AG08396 (cell line): ENCODE measurements around the gene ADGRL1.
"Not testable (repeated sequence)": the region's sequence is repeated elsewhere in the genome, so short reads cannot be mapped to it uniquely, and the experiment has no call there.

Source experiments
- DNase-seq: peaks from one replicate; pipeline ENCODE4 v3.0.0; 2012; ENCODE audit warnings: low spot score, mixed read lengths

The ADGRL1 gene

DNA sequence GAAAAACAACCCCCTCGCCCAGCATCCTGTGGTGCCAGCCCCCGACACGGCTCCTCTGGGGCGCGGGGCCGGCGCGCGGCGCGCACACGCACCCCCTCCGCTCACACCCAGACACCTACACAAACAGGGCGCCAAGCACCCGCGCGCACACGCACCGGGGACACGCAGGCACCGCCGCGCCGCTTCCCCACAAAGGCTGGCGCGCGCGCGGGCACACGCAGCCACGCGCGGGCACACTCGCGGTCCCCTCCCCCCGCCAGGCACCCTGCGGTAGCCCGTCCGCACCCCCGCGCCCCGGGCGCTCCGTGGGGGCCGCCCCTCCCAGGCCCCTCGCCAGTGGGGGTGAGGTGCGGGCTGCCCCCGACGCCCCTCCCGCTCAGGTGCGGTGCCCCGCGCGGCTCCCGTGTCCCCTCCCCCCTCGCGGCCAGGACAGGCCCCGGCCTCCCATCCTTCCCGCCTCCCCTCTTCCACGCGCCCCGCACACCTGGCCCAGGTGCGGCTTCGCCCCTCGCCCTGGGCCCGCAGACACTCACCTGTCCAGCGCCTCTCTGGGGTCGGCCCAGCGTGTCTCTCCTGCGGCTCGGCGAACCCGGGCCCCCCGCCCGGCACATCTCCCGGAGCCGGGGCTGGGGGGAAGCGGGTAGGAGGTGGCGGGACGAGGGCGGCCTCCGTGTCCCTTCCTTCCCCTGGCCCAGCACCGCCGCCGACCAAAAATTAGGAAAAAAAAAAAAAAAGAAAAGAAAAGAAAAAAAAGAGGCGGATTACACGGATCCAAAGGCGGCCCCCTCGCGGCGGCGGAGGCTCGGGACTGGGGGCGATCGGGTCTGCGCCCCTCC is at the start of gene ADGRL1:
Gene ADGRL1, minus strand, starts transcription at position 718 of the 836 bp plus-strand sequence. CDS start 22,567 bp downstream, outside the sequence.
- DNase-seq: not testable (repeated sequence)

DNA sequence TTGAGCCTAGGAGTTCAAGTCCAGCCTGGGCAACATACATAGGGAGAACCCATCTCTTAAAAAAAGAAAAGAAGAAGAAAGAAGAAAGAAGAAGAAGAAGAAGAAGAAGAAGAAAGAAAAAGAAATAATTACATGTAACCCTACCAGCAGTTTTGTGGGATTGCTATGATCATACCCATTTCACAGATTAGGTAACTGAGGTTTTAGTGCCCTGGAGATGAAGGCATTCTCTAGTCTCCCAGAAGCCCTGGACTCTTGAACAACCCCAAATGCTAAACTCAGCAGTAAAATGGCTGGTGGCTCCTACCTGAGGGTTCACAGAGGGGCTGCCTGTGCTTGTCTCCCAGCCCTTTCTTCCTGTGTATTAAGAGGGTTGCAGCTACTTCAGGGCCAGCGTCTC is 49.3 kb upstream of the ADGRL1 start:
- DNase-seq: not testable (repeated sequence)

DNA sequence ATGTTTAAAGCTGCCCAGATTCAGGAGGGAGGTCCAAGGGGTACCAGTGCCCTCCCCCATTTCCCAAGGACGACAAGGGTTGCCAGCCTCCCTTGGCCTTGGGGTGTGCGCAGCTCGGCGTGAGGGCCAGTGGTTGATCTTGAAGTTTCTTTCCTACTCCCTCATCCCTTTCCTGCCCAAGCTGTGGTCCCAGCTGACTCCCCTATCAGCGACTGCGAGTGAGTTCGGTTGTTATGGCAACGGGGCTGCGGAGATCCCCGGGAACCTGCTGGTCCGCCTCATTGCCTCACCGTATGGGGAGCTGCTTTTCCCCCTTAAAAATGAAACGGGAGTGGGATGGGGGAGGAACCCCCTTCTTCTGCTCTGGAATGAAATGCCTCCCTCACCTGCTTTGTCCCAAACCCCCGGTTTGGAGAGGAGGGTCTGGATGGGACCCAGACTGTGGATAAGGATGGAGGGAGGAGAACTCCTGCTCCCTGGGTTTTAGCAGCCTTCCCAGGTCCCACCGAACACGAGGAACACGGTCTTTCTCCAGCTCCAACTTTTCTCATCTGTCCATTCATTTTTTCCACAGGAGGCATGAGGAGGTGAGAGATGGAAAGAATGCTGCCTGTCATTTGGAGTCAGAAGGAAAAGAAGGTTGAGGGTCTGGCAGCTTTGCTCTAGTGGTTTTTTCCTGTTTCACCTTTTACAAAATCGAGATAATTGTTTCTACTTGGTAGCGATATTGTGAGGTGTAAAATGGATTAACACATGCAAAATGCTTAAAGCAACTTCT is 48.0 kb upstream of the ADGRL1 start:
- DNase-seq: not testable (repeated sequence)

DNA sequence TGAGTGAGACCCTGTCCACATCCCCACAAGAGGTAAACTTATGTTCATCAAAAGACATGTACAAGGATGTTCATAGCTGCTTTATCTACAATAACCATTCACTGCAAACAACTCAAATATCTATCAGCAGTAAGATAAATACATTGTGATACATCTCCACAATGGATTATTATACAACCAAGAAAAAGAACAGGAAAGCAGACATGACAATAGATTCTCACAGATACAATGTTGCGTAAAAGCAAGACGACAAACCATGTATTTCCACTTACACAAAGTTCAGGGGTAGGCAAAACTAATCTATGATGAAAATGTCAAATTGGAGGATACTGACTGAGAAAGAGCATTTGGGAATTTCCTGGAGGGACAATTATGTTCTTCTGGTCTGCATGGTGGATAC is 46.2 kb upstream of the ADGRL1 start:
- DNase-seq: not testable (repeated sequence)

DNA sequence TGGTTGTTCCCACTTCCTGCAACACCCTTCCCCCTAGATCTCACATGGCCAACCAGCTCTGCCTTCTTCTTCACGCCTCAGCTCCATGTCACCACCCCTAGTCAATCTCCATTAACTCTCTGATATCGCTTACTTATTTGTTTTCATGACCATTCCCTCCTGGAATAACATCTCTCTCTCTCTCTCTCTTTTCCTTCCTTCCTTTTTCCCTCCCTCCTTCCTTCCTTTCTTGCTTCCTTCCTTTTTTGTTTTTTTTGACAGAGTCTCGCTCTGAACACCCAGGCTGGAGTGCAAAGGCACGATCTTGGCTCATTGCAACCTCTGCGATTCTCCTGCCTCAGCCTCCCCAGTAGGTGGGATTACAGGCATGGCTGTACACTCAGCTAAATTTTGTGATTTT is 44.9 kb upstream of the ADGRL1 start:
- DNase-seq: no peak

DNA sequence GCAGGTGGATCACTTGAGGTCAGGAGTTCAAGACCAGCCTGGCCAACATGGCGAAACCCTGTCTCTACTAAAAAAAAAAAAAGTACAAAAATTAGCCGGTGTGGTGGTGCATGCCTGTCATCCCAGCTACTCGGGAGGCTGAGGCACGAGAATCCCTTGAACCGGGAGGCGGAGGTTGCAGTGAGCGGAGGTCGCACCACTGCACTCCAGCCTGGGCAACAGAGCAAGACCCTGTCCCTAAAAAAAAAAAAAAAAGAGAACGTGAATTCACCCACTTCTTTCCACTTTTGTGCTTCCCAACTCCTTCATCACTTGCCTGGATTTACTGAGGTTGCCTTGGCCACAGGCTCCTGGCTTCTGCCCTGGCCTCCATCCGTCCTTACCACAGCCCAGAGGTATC is 44.3 kb upstream of the ADGRL1 start:
- DNase-seq: not testable (repeated sequence)

DNA sequence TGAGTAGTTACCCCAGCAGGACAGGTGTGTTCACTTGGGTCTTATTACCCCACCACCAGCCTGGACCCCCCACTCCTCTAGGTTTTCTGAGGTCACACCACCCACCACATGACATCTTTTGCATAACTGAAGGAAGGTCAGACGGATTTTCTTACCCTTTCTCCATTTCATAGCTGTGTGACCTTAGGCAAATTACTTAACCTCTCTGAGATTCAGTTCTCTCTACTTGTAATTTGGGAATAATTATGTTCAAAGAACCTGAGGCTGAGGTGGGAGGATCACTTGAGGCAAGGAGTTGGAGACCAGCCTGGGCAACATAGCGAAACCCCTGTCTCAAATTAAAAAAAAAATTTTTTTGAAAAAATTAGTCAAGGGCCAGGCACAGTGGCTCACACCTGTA is 43.9 kb upstream of the ADGRL1 start:
- DNase-seq: not testable (repeated sequence)

DNA sequence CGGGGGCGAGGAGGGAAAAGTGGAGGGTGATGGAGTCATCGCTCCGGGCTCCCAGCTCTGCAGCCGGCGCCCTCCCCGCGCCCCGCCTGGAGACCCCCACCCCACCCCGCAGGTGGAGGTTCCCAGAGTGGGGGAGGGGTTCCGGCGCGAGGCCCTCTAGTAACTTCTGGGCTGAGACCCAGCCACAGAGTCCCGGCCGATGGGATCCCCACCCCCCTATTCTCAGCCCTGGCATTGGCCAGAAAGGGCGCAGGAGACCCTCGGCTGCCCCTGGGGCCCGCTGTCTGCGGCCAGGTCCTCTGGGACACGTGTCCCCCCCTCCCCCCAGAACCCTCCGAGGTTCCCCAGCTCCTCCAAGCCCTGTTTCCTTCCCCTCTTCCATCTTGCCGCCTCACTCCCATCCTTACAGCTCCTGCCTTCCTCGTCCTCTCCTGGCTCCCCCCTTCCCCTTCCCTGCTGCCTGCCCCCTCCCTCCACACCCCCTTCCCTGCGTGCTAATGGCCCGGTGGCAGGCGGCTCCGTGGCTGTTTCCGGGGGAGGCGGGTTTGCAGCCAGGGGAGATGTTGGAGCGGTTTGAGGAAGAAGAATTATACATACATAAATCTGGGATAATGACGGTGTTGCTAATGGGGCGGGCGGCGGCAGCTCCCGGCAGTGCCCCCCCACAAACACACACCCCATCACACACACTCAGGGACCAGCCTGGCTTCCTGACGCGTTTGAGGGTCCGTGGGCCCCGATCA is 43.2 kb upstream of the ADGRL1 start:
- not testable (repeated sequence) for DNase-seq

DNA sequence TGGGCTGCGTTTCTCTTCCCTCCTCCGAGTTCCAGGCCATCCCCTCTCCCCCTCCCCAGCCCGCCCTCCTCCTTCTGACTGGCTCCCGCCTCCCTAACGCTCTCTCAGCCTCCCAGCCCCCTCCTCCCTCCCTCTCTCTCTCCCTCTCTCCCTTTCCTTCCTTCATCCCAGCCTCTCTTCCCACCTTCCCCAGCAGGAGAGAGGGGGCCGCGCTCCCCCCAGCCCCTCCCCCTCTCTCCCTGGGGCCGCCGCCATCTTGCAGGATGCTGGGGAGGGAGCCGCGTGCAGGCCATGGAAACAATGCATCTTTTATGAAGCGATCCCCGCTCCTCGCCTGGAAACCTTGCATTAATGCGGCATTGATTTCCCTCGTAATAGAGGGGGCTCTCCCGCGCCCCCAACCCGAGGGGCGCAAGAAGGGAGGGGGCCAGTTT is 42.6 kb upstream of the ADGRL1 start:
- DNase-seq: no peak

DNA sequence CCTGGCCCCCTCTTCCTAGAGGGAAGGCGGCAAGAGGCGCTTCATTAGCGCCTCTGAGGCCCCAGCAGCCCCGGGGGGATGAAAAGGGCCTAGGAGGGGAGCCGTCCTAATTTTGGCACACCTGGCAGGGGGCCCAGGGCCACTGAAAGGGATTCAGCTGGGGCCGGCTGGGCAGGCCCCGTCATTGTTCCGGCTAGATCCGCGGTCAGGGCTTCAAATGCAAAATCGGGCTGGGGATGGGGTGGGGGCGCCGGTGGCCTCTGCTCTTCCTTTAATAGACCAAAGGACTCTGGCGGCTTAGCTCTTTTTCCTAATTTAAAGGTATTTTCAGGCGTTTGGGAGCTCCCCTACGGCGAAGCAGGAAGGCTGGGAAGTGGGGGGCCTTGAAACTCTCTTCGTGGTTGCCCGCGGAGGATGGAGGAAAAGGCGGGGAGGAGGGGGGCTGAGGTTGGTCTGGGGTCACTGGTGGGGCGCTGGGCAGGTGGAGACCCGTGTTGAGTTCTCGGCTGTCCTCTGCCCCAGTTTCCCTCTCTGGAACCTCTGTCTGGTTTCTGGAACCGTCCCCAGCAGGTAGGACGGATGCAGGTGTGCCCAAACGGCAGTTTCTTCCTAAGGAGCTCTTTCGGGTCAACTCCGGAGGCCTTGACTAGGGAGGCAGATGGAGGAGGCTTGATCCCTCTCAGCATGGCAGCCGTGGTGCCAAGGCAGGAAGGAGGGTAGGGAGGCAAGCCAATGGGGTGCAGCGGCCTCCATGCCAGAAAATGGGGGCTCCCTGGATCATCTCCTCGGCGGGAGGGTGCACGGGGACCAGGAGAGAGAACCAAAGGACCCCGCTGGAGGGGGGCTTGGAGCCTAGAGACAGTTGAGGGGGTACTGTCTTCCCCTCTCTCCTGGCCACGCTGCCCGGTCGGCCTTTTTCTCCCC is 41.8 kb upstream of the ADGRL1 start:
- DNase-seq: not testable (repeated sequence)

DNA sequence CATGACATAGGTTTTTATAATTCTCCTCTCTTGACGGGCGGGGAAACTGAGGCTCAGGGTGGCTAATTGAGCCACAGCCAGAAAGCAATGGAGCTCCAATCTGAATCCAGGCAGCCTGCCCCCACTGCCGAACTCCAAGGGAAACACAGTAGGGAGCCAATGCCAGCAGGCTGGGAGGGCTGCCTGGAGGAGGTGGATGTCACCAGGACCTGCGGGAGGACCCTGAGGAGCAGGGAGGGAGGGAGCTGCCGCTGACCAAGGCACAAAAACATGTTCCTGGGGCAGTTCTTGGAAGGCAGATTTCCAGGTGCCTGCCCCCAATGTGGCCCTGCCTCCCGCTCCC is 41.2 kb upstream of the ADGRL1 start:
- DNase-seq: not testable (repeated sequence)

DNA sequence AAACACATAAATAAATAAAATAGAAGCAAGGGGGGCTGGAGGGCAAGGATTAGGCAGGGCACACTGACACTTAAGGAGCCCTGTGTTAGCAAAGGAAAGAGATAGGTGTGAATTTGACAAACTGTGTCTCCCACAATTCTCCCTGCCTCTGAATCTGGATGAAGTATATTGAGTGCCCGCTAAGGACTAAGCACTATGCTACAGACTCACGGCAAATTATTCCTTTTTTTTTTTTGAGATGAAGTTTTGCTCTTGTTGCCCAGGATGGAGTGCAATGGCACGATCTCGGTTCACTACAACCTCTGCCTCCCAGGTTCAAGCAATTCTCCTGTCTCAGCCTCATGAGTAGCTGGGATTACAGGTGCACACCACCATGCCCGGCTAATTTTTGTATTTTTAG is 38.4 kb upstream of the ADGRL1 start:
- DNase-seq: not testable (repeated sequence)

DNA sequence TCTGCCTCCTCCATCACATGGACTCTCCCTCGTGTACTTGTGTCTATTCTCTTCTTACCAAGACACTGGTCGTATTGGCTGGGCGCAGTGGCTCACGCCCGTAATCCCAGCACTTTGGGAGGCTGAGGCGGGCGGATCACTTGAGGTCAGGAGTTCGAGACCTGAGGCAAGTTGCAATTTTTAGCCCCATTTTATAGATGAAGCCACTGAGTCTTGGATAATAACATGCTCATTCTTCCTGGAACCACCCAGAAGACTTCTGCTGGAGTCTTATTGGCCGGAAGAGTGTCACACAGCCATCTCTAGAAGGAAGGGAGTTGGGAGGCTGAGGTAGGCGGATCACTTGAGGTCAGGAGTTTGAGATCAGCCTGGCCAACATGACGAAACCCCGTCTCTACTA is 37.7 kb upstream of the ADGRL1 start:
- not testable (repeated sequence) for DNase-seq

DNA sequence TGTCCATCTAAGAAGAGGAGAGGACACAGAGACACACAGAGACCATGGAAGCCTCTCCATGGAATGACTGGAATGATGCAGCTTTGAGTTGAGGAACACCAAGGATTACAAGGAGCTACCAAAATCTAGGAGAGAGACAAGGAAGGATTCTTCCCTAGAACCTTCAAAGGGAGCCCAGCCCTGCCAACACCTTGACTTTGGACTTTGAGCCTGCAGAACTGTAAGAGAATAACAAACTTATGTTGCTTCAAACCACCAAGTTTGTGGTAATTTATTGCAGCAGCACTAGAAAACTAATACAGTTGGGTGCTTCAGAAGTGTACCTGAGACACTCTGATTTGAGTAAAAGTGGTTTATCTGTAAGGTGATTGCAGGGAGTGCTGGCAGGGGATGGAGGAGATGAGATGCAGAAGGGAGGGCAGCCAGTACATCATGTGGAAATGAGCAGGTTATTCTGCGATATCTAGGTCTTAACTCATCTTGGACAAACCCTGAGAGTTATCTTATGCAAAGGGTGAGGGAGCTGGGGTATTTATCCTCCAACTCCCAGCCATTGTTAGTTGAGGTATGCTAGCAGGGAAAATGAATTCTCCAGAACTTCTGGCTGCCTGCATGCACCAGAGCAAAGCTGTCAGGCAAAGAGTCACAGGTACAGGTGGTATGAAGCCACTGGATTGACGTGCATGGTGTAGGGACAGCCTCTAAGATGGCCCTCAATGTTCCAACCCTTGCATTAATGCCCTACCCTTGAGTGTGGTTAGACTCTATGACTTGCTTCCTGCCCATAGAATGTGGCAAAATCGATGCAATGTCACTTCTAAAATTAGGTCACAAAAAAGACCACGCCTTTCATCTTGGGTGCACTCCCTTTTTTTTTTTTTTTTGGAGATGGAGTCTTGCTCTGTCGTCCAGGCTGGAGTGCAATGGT is 31.3 kb upstream of the ADGRL1 start:
- DNase-seq: no peak

DNA sequence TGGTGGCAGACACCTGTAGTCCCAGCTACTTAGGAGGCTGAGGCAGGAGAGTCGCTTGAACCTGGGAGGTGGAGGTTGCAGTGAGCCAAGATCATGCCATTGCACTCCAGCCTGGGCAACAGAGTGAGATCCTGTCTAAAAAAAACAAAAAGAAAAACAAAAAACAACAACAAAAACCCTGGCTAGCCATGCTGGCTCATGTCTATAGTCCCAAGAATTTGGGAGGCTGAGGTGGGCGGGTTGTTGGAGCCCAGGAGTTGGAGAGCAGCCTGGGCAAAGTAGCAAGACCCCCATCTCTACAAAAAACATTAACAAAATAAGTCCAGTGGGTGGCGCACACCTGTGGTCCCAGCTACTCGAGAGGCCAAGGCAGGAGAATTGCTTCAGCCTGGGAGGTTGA is 27.0 kb upstream of the ADGRL1 start:
- not testable (repeated sequence) for DNase-seq

DNA sequence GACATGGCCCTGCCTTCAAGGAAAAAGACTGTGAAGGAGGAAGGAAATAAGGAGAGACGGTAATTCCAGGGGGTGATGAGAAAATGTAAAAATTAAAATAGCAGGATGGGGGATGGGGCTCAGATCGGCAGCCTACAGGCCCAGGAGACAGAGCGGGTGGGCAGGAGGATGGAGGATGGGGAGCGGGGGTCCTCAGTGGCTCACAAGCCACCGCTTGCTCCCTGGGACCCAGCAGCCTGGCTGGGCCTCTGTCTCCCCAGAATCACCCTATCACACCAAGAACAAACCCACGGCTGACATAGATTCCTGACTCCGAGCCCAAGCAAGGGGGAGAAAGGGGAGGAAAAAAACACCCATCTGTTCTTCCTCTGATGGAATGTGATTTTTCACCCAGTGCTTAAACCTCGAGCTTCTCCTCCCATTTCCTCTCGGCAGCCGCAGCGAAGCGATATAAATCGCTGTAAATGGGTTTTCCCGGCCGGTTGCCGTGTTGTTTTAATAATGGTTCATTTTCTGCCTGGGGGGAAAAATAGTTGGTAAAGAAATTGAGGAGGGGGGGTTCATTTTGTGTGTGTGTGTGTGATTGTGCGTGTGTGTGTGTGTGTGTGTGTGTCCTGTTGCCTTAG is 22.6 kb upstream of the ADGRL1 start:
- DNase-seq: not testable (repeated sequence)

DNA sequence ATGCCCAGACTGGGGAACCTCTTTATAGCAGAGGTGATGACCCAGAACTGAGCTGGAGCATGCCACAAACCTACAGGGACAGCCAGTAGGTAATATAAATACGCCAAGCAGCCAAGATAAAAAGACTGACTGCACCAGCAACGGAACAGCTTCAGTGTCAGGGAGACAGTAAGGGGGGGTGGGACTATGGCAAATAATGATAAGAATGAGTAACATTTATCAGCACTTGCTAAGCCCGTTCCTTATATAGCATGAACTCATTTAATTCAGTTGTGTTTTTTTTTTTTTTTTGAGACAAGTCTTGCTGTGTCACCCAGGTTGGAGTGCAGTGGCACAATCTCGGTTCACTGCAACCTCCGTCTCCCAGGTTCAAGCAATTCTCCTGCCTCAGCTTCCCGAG is 20.5 kb upstream of the ADGRL1 start:
- not testable (repeated sequence) for DNase-seq

DNA sequence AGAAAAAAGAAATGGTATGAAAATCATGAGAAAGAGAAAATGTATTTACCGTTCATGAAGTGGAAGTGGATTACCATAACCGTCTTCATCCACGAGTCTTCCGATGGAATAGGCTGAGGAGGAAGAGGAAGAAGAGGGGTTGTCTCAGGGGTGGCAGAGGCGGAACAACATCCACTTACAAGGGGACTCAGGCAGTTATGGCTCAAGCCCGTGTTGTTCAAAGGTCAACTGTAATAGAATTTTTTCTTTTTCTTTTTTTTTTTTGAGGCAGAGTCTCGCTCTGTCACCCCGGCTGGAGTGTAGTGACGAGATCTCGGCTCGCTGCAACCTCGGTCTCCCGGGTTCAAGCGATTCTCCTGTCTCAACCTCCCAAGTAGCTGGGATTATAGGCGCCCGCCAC is 16.9 kb upstream of the ADGRL1 start:
- no peak for DNase-seq

DNA sequence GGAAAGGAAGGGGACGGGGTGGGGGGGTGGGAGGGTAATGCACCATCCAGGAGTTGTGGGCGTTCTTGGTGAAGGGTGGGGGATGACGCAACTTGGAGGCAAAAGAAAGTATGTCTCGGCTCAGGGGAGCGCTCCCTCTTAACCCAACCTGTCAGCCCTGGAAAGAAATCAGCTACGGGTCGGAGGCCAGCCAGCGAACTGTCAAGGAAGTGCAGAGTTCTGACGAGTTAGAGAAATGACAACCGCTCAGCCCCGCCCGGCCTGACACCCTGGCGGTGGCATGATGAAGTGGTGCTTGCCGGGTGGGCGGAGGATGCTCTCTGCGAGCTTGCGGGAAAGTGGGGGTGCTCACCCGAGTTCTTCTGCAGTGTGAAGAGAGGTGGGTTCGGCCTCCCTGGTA is 15.4 kb upstream of the ADGRL1 start:
- not testable (repeated sequence) for DNase-seq
